SK-N-SH (cell line): Measurements from ENCODE around the gene USP34.

Experiments
- CTCF ChIP-seq: fragments of 200-600 bp; sonication (generic); IDR thresholded peaks from 2 replicates; pipeline ENCODE4 v1.6.1; 2017; ENCODE audit warnings: antibody characterized with exemption, mild to moderate bottlenecking, moderate library complexity
- EP300 ChIP-seq, 2 experiments: IDR thresholded peaks; 2 replicates each; pipeline versions ENCODE4 v1.4.0 to v1.6.1; 2012; ENCODE audit warnings: borderline replicate concordance in 1 of 2, low read depth in 1 of 2, low read length in 1 of 2
- FOXM1 ChIP-seq: IDR thresholded peaks from 2 replicates; pipeline ENCODE4 v1.4.0; 2012; ENCODE audit warnings: low read depth, mild to moderate bottlenecking
- NFIC ChIP-seq: IDR thresholded peaks from 2 replicates; pipeline ENCODE4 v1.4.0; 2012; ENCODE audit warnings: borderline replicate concordance
- SMC3 ChIP-seq: IDR thresholded peaks from 2 replicates; pipeline ENCODE4 v1.6.1; 2012; ENCODE audit warnings: low read depth, low read length, improper control_type of control experiment
- TF ChIP-seq, protein P1 (sequence below): IDR thresholded peaks from 2 replicates; pipeline ENCODE4 v1.6.1; 2012; ENCODE audit warnings: mild to moderate bottlenecking, low read depth, low read length, moderate library complexity
- TF ChIP-seq, protein P2 (sequence below): IDR thresholded peaks from 2 replicates; pipeline ENCODE4 v1.4.0; 2012; ENCODE audit warnings: low read depth, borderline replicate concordance
- TF ChIP-seq, protein P3 (sequence below): IDR thresholded peaks from 2 replicates; pipeline ENCODE4; 2012

DNA sequence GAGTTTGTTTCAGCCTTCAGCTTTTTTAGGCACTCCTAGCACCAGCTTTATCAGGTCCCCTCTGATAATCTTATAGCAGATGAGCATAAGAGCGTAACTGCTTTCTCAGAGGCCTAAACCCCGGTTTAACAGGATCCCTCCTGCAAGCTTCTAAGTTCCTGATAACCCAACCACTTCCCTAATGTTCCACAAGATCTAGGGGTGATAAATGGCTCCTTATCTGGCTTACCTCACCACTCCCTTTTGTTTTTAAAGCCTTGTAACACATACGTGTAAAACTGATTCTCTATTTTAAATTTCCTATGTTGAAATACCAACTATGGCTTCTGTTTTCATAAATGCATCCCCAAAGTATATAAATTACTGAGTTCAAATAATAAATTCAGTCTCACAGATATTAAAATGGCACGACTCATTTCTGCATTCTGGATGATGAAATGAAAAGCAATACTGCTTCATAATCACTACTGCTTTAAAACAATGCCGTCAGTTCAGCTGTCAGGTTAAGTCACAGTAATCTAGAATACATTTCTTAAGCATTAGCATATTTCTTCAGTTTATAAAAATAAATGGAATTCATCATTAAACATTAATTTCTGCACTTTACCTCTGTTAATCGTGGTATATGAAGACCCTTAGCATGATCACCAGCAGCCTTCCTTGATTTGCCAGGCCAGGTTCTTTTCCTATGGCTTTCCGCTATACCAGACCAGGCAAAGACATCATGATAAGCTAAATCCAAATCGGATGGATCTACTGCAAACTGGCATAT, 182.6 kb downstream of the USP34 start:
- TF ChIP-seq, protein P1, sequence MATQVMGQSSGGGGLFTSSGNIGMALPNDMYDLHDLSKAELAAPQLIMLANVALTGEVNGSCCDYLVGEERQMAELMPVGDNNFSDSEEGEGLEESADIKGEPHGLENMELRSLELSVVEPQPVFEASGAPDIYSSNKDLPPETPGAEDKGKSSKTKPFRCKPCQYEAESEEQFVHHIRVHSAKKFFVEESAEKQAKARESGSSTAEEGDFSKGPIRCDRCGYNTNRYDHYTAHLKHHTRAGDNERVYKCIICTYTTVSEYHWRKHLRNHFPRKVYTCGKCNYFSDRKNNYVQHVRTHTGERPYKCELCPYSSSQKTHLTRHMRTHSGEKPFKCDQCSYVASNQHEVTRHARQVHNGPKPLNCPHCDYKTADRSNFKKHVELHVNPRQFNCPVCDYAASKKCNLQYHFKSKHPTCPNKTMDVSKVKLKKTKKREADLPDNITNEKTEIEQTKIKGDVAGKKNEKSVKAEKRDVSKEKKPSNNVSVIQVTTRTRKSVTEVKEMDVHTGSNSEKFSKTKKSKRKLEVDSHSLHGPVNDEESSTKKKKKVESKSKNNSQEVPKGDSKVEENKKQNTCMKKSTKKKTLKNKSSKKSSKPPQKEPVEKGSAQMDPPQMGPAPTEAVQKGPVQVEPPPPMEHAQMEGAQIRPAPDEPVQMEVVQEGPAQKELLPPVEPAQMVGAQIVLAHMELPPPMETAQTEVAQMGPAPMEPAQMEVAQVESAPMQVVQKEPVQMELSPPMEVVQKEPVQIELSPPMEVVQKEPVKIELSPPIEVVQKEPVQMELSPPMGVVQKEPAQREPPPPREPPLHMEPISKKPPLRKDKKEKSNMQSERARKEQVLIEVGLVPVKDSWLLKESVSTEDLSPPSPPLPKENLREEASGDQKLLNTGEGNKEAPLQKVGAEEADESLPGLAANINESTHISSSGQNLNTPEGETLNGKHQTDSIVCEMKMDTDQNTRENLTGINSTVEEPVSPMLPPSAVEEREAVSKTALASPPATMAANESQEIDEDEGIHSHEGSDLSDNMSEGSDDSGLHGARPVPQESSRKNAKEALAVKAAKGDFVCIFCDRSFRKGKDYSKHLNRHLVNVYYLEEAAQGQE = no peak
- TF ChIP-seq SMC3 (no peak), CTCF (no peak), NFIC (no peak), FOXM1 (no peak), EP300 (IDR thresholded peaks at IDR 0.05; ENCODE audit: borderline replicate concordance in 1 of 2, low read depth in 1 of 2, low read length in 1 of 2) (no peak)
- TF ChIP-seq, protein P2, sequence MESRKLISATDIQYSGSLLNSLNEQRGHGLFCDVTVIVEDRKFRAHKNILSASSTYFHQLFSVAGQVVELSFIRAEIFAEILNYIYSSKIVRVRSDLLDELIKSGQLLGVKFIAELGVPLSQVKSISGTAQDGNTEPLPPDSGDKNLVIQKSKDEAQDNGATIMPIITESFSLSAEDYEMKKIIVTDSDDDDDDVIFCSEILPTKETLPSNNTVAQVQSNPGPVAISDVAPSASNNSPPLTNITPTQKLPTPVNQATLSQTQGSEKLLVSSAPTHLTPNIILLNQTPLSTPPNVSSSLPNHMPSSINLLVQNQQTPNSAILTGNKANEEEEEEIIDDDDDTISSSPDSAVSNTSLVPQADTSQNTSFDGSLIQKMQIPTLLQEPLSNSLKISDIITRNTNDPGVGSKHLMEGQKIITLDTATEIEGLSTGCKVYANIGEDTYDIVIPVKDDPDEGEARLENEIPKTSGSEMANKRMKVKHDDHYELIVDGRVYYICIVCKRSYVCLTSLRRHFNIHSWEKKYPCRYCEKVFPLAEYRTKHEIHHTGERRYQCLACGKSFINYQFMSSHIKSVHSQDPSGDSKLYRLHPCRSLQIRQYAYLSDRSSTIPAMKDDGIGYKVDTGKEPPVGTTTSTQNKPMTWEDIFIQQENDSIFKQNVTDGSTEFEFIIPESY = no peak
- TF ChIP-seq, protein P3, sequence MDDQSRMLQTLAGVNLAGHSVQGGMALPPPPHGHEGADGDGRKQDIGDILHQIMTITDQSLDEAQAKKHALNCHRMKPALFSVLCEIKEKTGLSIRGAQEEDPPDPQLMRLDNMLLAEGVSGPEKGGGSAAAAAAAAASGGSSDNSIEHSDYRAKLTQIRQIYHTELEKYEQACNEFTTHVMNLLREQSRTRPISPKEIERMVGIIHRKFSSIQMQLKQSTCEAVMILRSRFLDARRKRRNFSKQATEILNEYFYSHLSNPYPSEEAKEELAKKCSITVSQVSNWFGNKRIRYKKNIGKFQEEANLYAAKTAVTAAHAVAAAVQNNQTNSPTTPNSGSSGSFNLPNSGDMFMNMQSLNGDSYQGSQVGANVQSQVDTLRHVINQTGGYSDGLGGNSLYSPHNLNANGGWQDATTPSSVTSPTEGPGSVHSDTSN = no peak
